NCI-H1048 (cell line): ENCODE results near the gene ORC4.

Source experiments
- DNase-seq: peaks from one replicate; lab custom pipeline; 2025; lab: John Stamatoyannopoulos, UW

Gene ORC4

DNA sequence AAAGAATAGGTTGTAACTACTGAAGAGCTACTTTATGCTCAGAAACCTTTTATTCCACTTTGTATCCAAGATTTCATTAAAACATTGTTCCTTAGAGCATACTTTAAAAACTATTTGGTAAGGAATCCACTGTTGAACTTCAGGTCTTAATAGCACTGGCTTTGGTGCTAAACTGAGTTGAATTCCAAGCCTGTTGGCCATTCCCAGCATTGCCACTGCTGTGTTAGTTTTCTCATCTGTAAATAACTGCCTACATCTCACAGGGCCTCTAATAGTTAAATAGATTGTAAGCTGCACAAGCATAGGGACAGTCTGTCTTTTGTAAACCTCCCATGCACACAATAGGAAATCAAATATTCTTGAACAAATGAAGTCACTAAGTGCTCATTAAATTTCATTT is 86.6 kb downstream of the ORC4 start:
- DNase-seq: no peak

DNA sequence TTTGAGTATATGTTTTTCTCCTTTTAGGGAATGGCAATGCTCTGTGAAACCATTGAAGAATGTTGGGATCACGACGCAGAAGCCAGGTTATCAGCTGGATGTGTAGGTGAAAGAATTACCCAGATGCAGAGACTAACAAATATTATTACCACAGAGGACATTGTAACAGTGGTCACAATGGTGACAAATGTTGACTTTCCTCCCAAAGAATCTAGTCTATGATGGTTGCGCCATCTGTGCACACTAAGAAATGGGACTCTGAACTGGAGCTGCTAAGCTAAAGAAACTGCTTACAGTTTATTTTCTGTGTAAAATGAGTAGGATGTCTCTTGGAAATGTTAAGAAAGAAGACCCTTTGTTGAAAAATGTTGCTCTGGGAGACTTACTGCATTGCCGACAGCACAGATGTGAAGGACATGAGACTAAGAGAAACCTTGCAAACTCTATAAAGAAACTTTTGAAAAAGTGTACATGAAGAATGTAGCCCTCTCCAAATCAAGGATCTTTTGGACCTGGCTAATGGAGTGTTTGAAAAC is 93.4 kb downstream of the ORC4 start:
- DNase-seq: no peak

DNA sequence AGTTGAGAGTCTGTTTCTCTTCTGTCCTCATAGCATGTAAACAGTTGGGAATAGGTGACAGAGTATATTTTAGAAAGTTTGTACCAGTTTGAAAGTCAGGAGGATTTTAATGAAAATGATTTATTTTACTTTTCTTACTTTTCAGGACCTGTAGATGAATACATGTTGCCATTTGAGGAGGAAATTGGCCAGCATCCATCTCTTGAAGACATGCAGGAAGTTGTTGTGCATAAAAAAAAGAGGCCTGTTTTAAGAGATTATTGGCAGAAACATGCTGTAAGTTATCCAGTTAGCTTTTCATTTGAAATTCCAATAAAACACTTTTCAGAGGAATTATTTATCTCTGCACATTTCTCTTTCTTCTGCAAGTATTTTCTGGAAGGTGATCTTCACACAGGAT is 94.7 kb downstream of the ORC4 start:
- DNase-seq: no peak

DNA sequence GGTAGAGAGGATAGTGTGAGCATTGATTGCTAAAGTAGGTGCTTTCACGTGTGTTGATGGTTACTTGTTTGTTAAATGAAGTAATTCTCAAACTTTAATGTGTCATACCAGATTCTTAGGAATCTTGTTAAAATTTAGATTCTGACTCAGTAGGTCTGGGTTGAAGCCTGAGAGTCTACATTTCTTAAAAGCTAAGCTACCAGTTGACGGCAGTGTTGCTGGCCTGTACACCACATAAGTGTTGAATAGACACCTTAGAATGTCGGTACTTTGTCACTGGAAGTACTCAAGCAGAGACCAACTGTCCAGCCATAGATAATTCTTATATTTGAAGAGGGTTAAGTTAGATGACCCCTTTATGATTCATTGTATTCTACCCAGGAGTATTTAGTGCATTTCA is 95.9 kb downstream of the ORC4 start:
- no peak for DNase-seq

DNA sequence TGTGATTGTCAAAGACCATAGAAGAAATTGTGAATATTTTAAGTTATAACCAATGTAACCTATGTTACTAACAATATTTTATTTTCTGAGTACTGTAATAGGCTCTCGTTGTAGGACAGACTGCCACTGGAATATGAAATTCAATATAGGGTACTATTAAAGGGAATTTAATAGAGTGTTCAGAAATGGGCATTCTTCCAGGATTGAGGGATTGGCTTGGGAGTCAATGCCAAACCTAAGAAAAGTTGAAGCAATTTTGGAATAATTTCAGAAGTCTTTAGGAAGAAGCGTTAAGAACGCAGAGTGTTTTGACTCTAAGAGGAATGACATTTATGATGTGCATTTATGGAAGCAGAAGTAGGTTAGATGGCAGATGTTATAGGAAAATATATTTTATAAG is 96.7 kb downstream of the ORC4 start:
- no peak for DNase-seq

DNA sequence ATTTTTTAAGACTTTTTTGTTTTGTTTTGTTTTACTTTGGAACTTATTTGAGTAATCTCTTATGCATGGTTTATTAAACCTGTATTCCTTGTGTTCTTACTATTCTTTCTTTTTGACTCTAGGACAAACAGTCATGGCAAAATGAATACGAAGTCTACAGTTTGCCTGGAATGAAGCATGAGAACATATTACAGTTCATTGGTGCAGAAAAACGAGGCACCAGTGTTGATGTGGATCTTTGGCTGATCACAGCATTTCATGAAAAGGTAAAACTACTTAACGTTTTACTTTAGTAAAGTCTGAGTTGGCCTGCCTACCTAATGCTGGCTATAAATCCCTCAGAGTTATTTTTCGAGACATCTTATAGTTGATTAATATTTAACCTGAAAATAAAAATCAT is 103.4 kb downstream of the ORC4 start:
- no peak for DNase-seq

DNA sequence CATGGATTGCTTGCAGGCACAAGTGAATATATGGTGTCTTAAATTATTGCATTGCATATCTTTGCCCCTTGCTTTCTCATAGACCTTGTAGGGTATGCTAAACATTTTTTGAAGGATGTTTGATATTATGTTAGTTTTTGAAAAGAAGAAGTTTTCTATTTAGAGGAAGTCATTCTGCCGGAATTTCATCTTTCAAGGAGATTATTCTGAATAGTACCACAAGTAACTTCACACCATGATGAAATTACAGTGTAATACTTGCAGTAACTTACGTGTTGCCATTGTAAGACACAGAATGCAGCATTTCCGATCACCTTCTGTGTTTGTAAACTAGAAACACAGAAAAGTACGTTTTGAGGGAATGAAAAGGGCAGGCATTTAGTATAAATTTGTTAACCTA is 103.8 kb downstream of the ORC4 start:
- no peak for DNase-seq

DNA sequence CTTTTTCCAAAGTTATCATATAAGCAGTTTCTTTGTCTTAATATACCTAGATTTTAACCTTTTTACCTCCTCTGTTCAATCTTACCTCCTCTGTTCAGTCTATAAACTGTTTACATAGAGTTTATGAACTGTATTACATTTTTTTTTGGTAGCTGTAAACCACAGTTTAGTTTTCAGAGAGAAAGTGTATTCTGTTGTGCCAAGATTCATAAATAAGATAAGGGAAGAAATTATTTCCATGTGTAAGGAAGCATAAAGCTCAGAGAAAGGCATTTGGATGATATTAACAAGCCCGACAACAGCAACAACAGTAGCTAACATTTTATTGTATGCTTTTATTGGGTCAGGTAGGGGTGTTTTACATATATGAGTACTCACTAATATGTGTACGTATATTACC is 104.5 kb downstream of the ORC4 start:
- no peak for DNase-seq

DNA sequence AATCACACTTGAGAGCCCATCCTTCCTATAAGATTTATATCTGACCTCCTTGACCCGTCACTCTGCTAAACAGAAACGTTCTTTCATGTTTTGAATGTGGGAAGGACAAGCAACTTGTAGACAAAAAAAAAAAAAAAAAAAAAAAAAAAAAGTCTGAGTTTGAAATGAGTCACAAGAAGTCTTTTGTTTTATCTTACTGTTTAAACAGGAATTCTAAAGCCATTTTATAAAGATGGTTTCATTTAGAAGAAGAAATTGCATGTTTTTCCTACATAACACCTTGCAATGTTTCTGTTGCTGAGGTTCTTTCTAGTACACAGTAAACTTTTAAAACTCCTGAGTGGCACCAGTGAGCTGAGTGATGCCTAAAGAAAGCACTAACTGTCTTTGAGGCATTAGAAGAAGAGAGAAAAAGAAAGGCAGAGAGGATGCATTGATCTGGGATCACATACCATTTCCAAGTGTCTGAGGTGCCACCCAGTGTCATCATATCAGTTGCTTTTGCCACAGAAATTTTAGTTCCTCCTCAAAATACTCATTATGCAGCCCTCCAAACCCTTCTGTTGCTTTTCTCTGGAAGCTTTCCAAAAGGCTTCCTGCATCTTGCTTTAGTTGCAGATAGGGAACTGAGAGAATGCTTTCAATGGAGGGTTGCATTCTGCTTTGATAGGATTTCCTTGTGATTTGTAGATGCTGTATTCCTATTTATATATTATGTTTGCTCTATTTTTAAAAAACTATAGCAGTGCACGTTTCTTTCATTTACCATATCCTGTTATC is 106.6 kb downstream of the ORC4 start:
- no peak for DNase-seq

DNA sequence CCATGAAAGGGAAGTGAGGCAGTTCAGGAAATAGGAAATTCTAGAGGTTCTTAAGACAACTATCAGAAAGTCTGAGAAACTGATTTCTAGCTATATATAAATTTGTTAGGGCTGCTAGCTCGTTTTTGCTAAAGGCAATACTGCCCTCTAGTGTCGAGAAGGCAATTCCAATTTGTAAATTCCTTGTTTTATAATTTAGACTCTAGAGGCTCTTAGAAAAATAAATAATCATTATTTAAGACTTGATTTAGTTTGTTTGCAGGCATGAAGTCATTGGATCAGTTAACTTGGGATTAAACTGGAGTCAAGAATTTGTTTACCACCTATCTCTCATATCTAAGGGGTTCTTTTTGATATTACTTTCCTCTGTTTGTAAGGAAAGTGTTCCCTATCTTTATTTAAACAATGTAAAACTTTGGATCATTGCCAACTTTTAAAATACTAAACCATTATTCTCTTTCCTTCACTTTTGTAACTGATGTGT is 109.5 kb downstream of the ORC4 start:
- peak; percentile 28 for DNase-seq

DNA sequence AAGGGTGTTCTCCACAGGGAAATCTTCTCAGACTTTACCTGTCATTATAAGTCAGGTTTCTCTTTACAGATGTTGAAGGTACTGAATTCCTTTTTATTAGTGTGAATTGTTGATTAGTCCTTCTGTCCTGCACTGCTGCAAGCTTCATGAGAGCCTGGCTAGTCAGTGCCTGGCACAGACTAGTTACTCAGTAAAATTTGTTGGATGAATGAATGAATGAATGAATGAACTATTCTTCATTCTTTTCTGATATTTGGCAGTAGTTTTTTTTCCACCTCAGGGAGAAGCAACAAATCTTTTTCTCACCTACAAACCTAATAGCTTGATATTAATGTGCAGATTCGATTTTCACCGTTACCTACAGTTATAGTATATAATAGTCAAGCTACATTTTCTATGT is 111.4 kb downstream of the ORC4 start:
- DNase-seq: no peak

DNA sequence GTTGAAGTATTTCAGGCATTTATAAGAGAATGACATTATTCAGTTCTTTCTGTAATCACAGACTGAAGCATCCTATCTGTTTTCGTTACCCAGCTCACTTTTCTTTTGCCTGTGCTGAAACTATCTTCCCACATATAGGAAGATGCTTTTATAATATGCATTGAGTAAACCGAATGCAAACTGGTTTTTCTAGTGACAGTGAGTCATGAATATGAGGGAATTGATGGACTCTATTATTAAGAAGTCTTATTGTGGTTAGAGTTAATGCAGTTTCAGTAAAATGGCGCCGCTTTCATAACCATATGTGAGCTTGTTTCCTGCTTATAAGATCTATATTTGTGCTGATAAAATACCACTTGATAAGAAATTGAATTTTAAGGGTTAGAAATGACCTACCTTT is 116.5 kb downstream of the ORC4 start:
- no peak for DNase-seq

DNA sequence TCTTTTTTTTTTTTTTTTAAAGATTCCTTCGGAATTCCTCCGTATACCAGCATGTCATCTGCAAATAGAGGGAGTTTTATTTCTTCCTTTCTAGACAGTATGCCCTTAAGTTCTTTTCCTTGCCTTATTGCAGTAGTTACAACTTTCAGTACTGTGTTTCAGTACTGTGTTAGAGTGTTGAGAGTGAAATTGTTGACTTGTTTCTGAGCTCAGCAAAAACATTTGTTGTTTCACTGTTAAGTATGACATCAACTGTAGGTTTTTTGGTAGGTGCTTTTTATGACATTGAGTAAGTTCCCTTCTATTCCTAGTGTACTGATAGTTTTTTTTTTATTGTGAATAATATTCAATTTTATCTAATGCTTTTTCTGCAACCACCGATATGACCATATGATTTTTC is 131.9 kb downstream of the ORC4 start:
- no peak for DNase-seq

DNA sequence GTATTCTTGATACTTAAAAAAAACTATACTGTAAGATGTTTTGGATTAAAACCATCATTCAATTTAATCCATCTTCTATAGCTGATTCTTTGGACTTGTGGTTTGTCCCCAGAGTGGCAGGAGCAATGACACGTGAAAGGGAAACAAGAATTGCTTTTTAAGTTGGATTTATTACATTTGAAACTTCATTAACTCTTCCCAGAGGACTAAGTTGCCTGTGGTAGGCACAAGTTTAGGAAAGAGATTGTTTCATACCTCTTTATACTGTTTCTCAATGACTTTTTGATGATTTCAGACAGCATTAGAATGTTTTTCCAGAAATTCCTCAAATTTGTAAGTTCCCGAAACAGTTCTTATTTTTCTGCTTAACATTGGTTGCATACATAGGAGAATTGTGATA is 134.4 kb downstream of the ORC4 start:
- no peak for DNase-seq

DNA sequence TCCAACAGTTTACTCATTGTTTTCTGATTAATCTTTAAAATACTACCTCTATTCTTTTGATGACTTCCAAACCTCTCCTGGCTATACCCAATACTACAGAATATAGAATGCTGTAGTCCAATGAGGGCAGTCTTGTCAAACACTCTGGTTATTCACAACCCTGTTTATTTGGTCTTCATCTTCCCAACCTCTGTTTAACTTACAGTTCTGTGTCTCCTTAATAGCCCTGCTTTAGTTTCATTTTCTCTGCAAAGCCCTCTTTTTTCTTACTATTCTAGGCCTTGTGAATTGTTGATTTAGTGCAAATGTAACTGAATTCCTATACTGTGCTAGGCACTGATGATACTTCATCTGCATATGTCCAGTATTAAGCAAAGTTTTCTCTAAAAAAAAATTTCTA is 135.7 kb downstream of the ORC4 start:
- DNase-seq: no peak

DNA sequence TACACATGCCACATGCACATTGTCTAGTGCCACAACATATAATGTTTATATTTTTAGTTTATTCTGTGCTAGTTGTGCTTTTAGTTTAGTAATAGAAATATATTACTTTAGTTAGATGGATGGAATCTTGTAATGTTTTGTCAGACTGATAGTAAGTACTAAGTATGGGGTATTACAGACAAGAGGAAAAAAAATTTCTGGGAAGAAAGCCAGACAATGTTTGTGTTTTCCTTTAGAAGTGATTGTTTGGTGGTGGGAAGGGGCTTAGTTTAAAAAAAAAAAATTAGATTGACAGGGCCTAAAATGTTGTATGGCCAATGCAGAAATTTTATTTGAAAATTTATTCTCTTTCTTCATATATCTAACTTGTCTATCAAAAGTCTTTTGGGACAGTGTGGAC is 137.9 kb downstream of the ORC4 start:
- DNase-seq: no peak
